Measurements from ENCODE around the gene HIF3A.
A peak's percentile ranks its signal among the peaks of the same experiment; 100 is the strongest.
"Not testable (repeated sequence)": the region's sequence is repeated elsewhere in the genome, so short reads cannot be mapped to it uniquely, and the experiment has no call there.

HIF3A gene

DNA sequence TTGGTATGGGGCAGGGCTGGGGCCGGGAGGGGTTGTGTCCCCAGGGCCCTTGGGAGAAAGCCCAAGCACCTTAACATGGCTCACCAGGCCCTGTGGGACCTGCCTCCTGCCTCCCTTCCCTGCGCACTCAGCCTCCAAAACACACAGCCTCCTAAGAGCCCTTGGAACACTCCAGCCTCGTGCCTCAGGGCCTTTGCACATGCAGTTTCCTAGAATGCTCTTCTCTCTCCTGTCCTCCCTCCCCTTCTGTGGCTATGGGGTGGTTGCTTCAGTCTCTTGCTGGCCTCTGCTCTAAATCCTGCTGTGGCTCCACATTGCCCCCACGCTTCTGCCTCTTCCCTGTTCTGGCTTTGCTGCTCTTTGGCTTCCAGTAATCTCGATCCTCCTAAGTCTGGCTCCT, 23.7 kb downstream of the HIF3A start:
- DNase-seq: no peak
- in situ Hi-C loops (cut with MboI; ENCODE audit: low pct_unique_long_range_greater_than_20kb, low sequenced_read_pairs): no loop called here

DNA sequence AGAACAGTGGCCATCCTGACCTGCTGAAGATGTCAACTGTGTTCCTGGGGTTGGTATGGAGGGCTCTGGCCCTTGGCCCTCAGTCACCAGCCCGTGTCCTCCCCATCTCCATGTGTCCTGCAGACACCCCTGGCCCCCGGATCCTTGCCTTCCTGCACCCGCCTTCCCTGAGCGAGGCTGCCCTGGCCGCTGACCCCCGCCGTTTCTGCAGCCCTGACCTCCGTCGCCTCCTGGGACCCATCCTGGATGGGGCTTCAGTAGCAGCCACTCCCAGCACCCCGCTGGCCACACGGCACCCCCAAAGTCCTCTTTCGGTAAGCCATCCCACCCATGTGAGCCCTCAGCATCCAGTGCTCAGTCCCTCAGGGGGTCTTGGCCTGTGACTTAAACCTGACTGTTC, 24.8 kb downstream of the HIF3A start:
- in situ Hi-C loops (cut with MboI; ENCODE audit: low pct_unique_long_range_greater_than_20kb, low sequenced_read_pairs): no loop called here

DNA sequence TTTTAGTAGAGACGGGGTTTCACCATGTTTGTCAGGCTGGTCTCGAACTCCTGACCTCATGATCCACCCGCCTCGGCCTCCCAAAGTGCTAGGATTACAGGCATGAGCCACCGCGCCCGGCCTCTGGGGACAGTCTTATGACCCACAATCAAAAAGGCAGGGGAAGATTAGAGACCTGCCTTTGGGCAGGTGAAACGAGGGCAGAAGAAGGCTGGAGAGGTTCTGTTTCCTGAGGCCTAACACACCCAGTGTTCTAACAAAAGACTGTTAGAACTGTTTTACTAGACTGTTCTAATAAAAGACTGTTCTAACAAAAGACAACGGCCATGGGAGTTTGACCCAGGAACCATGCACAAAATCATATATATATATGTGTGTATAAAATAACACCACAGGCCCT, 26.4 kb downstream of the HIF3A start:
- DNase-seq; in situ Hi-C loops (cut with MboI; ENCODE audit: low pct_unique_long_range_greater_than_20kb, low sequenced_read_pairs): not testable (repeated sequence)

More for the DNA sequence above, 24.8 kb downstream of the HIF3A start:
- no peak for DNase-seq

DNA sequence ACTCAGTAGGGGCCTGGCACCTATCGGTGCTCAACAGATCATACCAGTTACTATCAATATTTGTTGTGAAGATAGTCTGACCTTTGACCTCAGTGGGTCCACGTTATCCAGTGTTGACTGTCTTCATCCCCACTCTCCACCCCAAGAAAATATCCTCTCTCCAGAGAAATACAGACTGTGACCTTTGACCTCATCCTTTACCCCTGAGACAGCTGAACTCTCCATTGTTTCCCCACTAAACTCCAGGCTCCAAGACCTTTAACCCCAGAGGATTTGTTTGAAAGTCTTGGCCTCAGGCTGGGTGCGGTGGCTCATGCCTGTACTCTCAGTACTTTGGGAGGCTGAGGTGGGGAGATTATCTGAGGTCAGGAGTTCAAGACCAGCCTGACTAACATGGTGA, 27.4 kb downstream of the HIF3A start:
- in situ Hi-C loops (cut with MboI; ENCODE audit: low pct_unique_long_range_greater_than_20kb, low sequenced_read_pairs): no loop called here

GRCh38 chr19:46326608-46327007, 29.8 kb downstream of the HIF3A start:
- in situ Hi-C loops (cut with MboI; ENCODE audit: low pct_unique_long_range_greater_than_20kb, low sequenced_read_pairs): no loop called here
- no peak for DNase-seq

More for the DNA sequence above, 27.4 kb downstream of the HIF3A start:
- no peak for DNase-seq

GRCh38 chr19:46328079-46328478, 31.2 kb downstream of the HIF3A start:
- DNase-seq: no peak
- in situ Hi-C loops (cut with MboI; ENCODE audit: low pct_unique_long_range_greater_than_20kb, low sequenced_read_pairs): no loop called here

DNA sequence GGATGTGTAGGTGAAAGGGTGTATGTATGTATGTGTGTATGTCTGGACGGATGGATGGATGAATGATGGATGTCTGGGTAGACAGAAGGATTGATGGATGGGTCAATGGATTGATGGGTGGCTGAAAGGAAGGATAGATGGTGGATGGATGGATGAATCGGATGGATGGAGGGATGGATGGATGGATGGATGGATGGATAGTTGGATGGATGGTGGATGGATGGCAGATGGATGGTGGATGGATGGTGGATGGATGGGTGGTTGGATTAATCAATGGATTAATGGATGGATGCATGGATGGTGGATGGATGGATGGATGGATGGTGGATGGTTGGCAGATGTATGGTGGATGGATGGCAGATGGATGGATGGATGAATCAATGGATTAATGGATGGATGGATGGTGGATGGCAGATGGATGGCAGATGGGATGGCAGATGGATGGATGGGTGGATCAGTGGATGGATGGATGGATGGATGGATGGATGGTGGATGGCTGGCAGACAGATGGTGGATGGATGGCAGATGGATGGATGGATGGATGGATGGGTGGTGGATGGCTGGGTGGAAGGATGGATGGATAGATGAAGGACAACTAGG, 33.6 kb downstream of the HIF3A start:
- in situ Hi-C loops (cut with MboI; ENCODE audit: low pct_unique_long_range_greater_than_20kb, low sequenced_read_pairs): no loop called here
- DNase-seq: no peak

- in situ Hi-C loops (cut with MboI; ENCODE audit: low pct_unique_long_range_greater_than_20kb, low sequenced_read_pairs): no loop called here
- DNase-seq: no peak
These were observed 40.6 kb downstream of the HIF3A start for GRCh38 chr19:46337487-46337886.

DNA sequence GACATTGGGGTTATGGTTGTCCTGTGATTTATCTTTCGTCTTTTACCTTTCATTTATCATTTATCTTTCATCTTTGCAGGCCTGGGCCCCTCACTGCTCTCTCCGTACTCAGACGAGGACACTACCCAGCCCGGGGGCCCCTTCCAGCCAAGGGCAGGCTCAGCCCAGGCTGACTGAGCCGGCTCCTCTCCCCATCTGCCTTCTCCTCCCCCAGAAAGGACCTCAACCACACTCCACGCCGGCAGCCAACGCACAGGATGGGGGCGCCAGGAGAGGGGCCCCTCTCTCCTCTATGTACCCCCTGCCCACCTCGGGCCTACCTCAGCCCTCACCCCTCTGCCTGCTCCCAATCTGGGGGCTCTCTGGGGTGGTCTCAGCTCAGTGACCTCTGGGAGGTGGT, 42.6 kb downstream of the HIF3A start:
- in situ Hi-C loops (cut with MboI; ENCODE audit: low pct_unique_long_range_greater_than_20kb, low sequenced_read_pairs): no loop called here
- DNase-seq: no peak

- DNase-seq: no peak
- in situ Hi-C loops (cut with MboI; ENCODE audit: low pct_unique_long_range_greater_than_20kb, low sequenced_read_pairs): no loop called here
These were observed 43.3 kb downstream of the HIF3A start for GRCh38 chr19:46340051-46340659.

DNA sequence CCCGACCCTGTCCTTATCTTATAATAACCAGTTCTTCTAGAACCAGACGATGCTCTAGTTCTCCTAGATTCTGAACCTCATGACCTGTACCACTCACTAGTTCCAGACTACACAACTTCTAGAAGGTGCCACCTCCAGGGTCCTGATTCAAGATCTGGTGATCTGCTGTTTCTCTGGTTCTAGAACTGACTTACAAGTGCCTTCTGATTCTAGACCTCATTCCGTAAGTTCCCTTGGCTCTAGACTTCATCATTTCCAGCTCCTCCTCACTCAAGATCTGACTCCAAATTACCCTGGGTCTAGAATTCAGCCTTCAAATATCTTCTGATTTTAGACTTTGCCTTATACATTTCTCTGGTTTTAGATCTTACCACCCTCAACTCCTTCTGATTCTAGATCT, 45.1 kb downstream of the HIF3A start:
- in situ Hi-C loops (cut with MboI; ENCODE audit: low pct_unique_long_range_greater_than_20kb, low sequenced_read_pairs): no loop called here
- DNase-seq: no peak

DNA sequence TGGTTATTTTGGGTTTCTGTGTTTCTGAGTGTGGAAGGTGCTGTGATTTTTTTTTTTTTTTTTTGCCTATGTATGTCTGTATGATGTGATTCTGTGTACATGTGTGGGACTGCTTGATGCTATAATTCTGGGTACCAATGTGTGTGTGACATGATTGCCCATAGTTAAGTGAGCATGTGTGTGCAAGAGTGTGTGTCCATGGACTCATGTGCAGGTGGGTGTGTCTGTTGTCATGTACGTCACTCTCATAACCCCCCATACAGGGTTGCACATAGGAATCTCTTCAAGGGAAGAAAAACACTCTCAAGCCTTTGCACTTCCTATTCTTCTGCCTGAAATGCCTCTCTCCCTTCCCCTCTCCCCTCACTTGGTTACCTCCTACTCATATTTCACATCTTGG, 47.5 kb downstream of the HIF3A start:
- DNase-seq: no peak
- in situ Hi-C loops (cut with MboI; ENCODE audit: low pct_unique_long_range_greater_than_20kb, low sequenced_read_pairs): no loop called here

DNA sequence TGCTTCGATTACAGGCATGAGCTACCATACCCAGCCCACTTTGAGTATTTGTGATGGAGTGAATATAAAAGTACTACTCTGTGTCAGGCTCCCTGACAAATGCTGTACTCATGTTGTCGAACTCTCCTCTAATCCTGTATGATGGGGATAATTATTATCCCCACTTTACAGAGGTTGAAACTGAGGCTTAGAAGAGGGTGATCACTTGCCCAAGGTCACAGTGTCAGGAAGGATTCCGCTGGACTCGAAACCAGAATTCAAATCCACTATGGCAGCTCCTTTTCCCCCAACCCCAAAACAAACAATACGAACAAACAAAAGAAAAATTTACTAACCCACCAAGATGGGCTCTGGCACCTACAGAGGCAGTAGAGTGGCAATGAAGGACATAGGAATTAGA, 48.3 kb downstream of the HIF3A start:
- no peak for DNase-seq
- in situ Hi-C loops (cut with MboI; ENCODE audit: low pct_unique_long_range_greater_than_20kb, low sequenced_read_pairs): no loop called here

DNA sequence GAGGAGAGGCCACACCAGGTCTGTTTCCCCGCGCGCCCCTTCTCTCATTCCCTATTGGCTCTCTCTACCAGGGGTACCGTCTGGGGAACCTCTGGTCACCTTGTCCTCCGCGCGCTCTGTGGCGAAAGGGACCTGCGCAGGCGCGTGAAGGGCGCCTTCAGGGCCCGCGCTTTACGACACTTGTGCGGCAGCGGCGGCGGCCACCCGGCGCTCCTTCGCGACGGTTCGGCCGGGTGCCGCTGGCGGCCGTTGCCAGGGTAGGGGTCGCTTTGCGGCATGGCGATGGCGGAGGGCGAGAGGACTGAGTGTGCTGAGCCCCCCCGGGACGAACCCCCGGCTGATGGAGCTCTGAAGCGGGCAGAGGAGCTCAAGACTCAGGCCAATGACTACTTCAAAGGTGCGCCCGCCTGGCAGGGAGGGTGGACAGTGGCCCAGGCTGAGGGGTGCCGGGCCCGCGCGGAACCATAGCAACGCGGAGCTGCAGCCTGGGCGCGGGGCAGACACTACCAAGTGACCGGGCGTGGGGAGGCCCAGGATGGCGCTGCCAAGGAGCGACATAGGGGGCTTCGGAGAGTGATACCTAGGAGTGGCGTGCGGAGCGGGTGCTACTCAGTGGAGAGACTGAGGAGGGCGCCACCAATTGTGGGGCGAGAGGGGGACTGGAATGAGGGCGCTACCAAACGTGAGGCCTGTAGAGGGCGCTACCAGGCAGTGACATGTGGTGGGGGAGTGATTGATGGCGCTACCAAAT, 50.2 kb downstream of the HIF3A start, which contains the start of gene PPP5C:
Gene PPP5C (plus strand): TSS at position 267 of the 751 bp plus-strand sequence. CDS start 10 bp downstream, at position 277.
- in situ Hi-C loops (cut with MboI; ENCODE audit: low pct_unique_long_range_greater_than_20kb, low sequenced_read_pairs): no loop called here
- DNase-seq: peak; percentile 93

GRCh38 chr19:46347572-46347883, 50.7 kb downstream of the HIF3A start:
- in situ Hi-C loops (cut with MboI; ENCODE audit: low pct_unique_long_range_greater_than_20kb, low sequenced_read_pairs): no loop called here
- peak; percentile 21 for DNase-seq

- DNase-seq: no peak
These were observed 51.1 kb downstream of the HIF3A start for GRCh38 chr19:46347985-46348384.

GRCh38 chr19:46349311-46349993, 52.6 kb downstream of the HIF3A start:
- DNase-seq: peak; percentile 29
- in situ Hi-C loops (cut with MboI; ENCODE audit: low pct_unique_long_range_greater_than_20kb, low sequenced_read_pairs): no loop called here

More at GRCh38 chr19:46347985-46348384, 51.1 kb downstream of the HIF3A start:
- in situ Hi-C loops (cut with MboI; ENCODE audit: low pct_unique_long_range_greater_than_20kb, low sequenced_read_pairs): no loop called here

GRCh38 chr19:46350029-46350757, 53.4 kb downstream of the HIF3A start:
- in situ Hi-C loops (cut with MboI; ENCODE audit: low pct_unique_long_range_greater_than_20kb, low sequenced_read_pairs): no loop called here
- DNase-seq: no peak

GRCh38 chr19:46350758-46351159, 53.9 kb downstream of the HIF3A start:
- DNase-seq: peak; percentile 73
- in situ Hi-C loops (cut with MboI; ENCODE audit: low pct_unique_long_range_greater_than_20kb, low sequenced_read_pairs): no loop called here

All from KBM-7 (cell line).